SK-N-SH (cell line): ENCODE data around the gene ZC3H18. TPM values are rescaled to one million over a fixed set of nuclear protein-coding genes. Genes with fewer than 3 reads are reported as not detected.
A peak's percentile ranks its signal among the peaks of the same experiment; 100 is the strongest.

Source experiments
- CTCF ChIA-PET: fragments of 300-600, 350-600 bp; formaldehyde crosslinking; extraction: SDS; loops from one replicate; lab custom pipeline; 2021; lab: Yijun Ruan, JAX
- POLR2A ChIA-PET: fragments of 350-600 bp; sonication (Branson Sonifier 250); formaldehyde crosslinking; extraction: SDS; loops from one replicate; lab custom pipeline; 2020; ENCODE audit warnings: antibody characterized with exemption, inconsistent platforms; lab: Yijun Ruan, JAX
- DNase-seq: peaks from one replicate; pipeline ENCODE4 v3.0.0; 2012
- H2AFZ ChIP-seq: fragments of 200-600 bp; sonication (generic); 2 replicates; pipeline ENCODE4 v1.8.1; 2016; ENCODE audit warnings: antibody characterized with exemption, mild to moderate bottlenecking, low read depth
- H3F3A ChIP-seq: fragments of 200-600 bp; sonication (generic); replicated peaks from 2 replicates; pipeline ENCODE3; 2016; ENCODE audit warnings: antibody characterized with exemption, mild to moderate bottlenecking; ENCODE audit not compliant: insufficient read depth
- H3K27ac ChIP-seq, 2 experiments: fragments of 200-500 bp in 1 of 2; fragments of 200-600 bp in 1 of 2; sonication (Bioruptor generic) in 1 of 2; sonication (generic), shearing (Covaris generic) in 1 of 2; 2 replicates each; pipeline versions ENCODE4 v1.5.1 to v1.6.1; 2014 to 2016; ENCODE audit warnings: low read depth in 2 of 2, inconsistent platforms in 1 of 2, low read length in 1 of 2, mild to moderate bottlenecking in 1 of 2, mixed read lengths in 1 of 2
- H3K27me3 ChIP-seq: fragments of 200-600 bp; sonication (generic), shearing (Covaris generic); 2 replicates; pipeline ENCODE4 v1.6.1; 2016; ENCODE audit warnings: mixed run types; ENCODE audit not compliant: insufficient read depth
- H3K36me3 ChIP-seq, 2 experiments: fragments of 200-500 bp in 1 of 2; fragments of 200-600 bp in 1 of 2; sonication (Bioruptor generic) in 1 of 2; sonication (generic) in 1 of 2; replicated peaks in 1 of 2; 2 replicates each; pipeline versions ENCODE3 to v1.5.1; 2014 to 2016; ENCODE audit warnings: low read length in 1 of 2, mild to moderate bottlenecking in 1 of 2; ENCODE audit not compliant: insufficient read depth in 2 of 2, control insufficient read depth in 1 of 2
- H3K4me1 ChIP-seq, 2 experiments: fragments of 200-500 bp in 1 of 2; fragments of 200-600 bp in 1 of 2; sonication (Bioruptor generic) in 1 of 2; sonication (generic), shearing (Covaris generic) in 1 of 2; 2 replicates each; pipeline versions ENCODE4 v1.5.1 to v1.6.1; 2014 to 2016; ENCODE audit warnings: low read depth in 1 of 2, low read length in 1 of 2, mixed run types in 1 of 2; ENCODE audit not compliant: insufficient read depth in 2 of 2, control insufficient read depth in 1 of 2
- H3K4me2 ChIP-seq: fragments of 200-600 bp; sonication (generic), shearing (Covaris generic); 2 replicates; pipeline ENCODE4 v1.6.1; 2017; ENCODE audit warnings: mixed run types
- H3K4me3 ChIP-seq, 2 experiments: fragments of 200-500 bp in 1 of 2; fragments of 200-600 bp in 1 of 2; sonication (Bioruptor generic) in 1 of 2; sonication (generic), shearing (Covaris generic) in 1 of 2; 2 replicates each; pipeline versions ENCODE4 v1.5.1 to v1.8.1; 2014 to 2016; ENCODE audit warnings: low read depth in 2 of 2, inconsistent platforms in 1 of 2, low read length in 1 of 2, mild to moderate bottlenecking in 1 of 2, mixed read lengths in 1 of 2, moderate library complexity in 1 of 2
- H3K79me2 ChIP-seq: fragments of 200-600 bp; sonication (generic); 2 replicates; pipeline ENCODE4 v1.8.1; 2017; ENCODE audit warnings: mild to moderate bottlenecking; ENCODE audit not compliant: insufficient read depth
- H3K9ac ChIP-seq: fragments of 200-600 bp; sonication (generic); 2 replicates; pipeline ENCODE4 v1.6.1; 2017; ENCODE audit warnings: mixed run types
- H3K9me2 ChIP-seq: fragments of 200-600 bp; sonication (generic); 2 replicates; pipeline ENCODE4 v1.6.1; 2017; ENCODE audit warnings: mixed run types
- H3K9me3 ChIP-seq: fragments of 200-600 bp; sonication (generic); 2 replicates; pipeline ENCODE4 v1.6.1; 2017; ENCODE audit warnings: mixed run types, mild to moderate bottlenecking, moderate library complexity
- H4K20me1 ChIP-seq: fragments of 200-600 bp; sonication (generic); 2 replicates; pipeline ENCODE4 v1.6.1; 2017; ENCODE audit warnings: mild to moderate bottlenecking, mixed run types; ENCODE audit not compliant: insufficient read depth
- CHD2 ChIP-seq: fragments of 150-350 bp; IDR thresholded peaks from 2 replicates; pipeline ENCODE4 v1.6.1; 2018; ENCODE audit warnings: low read length; ENCODE audit not compliant: partially characterized antibody
- ELF1 ChIP-seq: IDR thresholded peaks from 2 replicates; pipeline ENCODE4 v1.4.0; 2012
- EP300 ChIP-seq, 2 experiments: IDR thresholded peaks; 2 replicates each; pipeline versions ENCODE4 v1.4.0 to v1.6.1; 2012; ENCODE audit warnings: borderline replicate concordance in 1 of 2, low read depth in 1 of 2, low read length in 1 of 2
- EZH2phosphoT487 ChIP-seq: fragments of 200-600 bp; sonication (generic); IDR thresholded peaks from 2 replicates; pipeline ENCODE4 v1.6.1; 2017; ENCODE audit warnings: low read depth, mixed run types, mild to moderate bottlenecking, antibody characterized with exemption, moderate library complexity, borderline replicate concordance
- FOXJ3 ChIP-seq: sonication (generic); formaldehyde crosslinking; IDR thresholded peaks from 2 replicates; pipeline ENCODE4 v1.5.1; 2020; ENCODE audit warnings: mild to moderate bottlenecking, missing genetic modification reagents
- GABPA ChIP-seq: IDR thresholded peaks from 2 replicates; pipeline ENCODE4 v1.4.0; 2012; ENCODE audit warnings: low read depth, mild to moderate bottlenecking
- IRF3 ChIP-seq: fragments of 150-350 bp; IDR thresholded peaks from 2 replicates; pipeline ENCODE4 v1.6.1; 2016; ENCODE audit warnings: mild to moderate bottlenecking, low read depth, low read length
- MEF2A ChIP-seq: IDR thresholded peaks from 2 replicates; pipeline ENCODE4 v1.4.0; 2012; ENCODE audit warnings: low read depth, borderline replicate concordance
- NRF1 ChIP-seq: IDR thresholded peaks from 2 replicates; pipeline ENCODE4 v1.6.1; 2012; ENCODE audit warnings: low read depth, mild to moderate bottlenecking, low read length
- POLR2AphosphoS5 ChIP-seq: IDR thresholded peaks from 2 replicates; pipeline ENCODE4 v1.6.1; 2012; ENCODE audit warnings: low read depth, low read length
- RAD21 ChIP-seq: IDR thresholded peaks from 2 replicates; pipeline ENCODE4 v1.6.1; 2012; ENCODE audit warnings: mild to moderate bottlenecking, low read length
- RCOR1 ChIP-seq: fragments of 150-350 bp; IDR thresholded peaks from 2 replicates; pipeline ENCODE4 v1.6.1; 2017; ENCODE audit warnings: antibody characterized with exemption, low read length
- SIN3A ChIP-seq: IDR thresholded peaks from 2 replicates; pipeline ENCODE4 v1.6.1; 2012; ENCODE audit warnings: low read depth, mild to moderate bottlenecking, low read length, moderate library complexity, borderline replicate concordance
- TAF1 ChIP-seq: IDR thresholded peaks from 2 replicates; pipeline ENCODE4 v1.6.1; 2012; ENCODE audit warnings: low read depth, mild to moderate bottlenecking, low read length, moderate library complexity, borderline replicate concordance
- TEAD4 ChIP-seq: IDR thresholded peaks from 2 replicates; pipeline ENCODE4 v1.4.0; 2012; ENCODE audit warnings: mild to moderate bottlenecking, borderline replicate concordance; ENCODE audit not compliant: insufficient read depth
- ZBTB33 ChIP-seq: IDR thresholded peaks from 2 replicates; pipeline ENCODE4 v1.4.0; 2012; ENCODE audit warnings: low read depth, borderline replicate concordance
- WGBS: methylation state at CpG from one replicate; pipeline ENCODE4 v1.1.6; 2017; ENCODE audit warnings: low lambda C conversion rate; 5-methylcytosine and 5-hydroxymethylcytosine counted together
- polyA plus RNA-seq, 3 experiments: library from polyadenylated mRNA; depleted of rRNA; stranded (reverse); fragments of >200 nt; gene quantifications; 2 replicates each; pipeline ENCODE4 v1.2.3, GENCODE V29; 2012
- TF ChIP-seq, protein P1 (sequence below): IDR thresholded peaks from 2 replicates; pipeline ENCODE4 v1.4.0; 2012; ENCODE audit warnings: low read depth, borderline replicate concordance
- TF ChIP-seq, protein P2 (sequence below): IDR thresholded peaks from 2 replicates; pipeline ENCODE4; 2012

The ZC3H18 gene
- polyA plus RNA-seq, 1 of the 3 experiments (the other 2 are of a cell fraction) = 32.7 TPM

DNA sequence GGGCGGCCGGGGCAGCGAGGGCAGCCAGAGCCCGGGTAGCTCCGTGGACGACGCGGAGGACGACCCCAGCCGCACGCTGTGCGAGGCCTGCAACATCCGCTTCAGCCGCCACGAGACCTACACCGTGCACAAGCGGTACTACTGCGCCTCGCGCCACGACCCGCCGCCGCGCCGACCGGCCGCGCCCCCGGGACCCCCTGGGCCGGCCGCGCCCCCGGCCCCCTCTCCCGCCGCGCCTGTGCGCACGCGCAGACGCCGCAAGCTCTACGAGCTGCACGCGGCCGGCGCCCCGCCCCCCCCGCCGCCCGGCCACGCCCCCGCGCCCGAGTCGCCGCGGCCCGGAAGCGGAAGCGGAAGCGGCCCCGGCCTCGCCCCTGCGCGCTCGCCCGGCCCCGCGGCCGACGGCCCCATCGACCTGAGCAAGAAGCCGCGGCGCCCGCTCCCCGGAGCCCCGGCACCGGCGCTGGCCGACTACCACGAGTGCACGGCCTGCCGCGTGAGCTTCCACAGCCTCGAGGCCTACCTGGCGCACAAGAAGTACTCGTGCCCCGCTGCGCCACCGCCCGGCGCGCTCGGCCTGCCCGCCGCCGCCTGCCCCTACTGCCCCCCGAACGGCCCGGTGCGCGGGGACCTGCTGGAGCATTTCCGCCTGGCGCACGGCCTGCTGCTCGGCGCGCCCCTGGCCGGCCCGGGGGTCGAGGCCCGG is 36.1 kb upstream of the ZC3H18 start:
- Histone ChIP-seq H3K9me2 (no peaks in the 10 kb centered on the region), H3K9me3 (no peaks in the 10 kb centered on the region), H3K4me2 (no peak overlapping the region), H3K27ac (no peak overlapping the region; a peak in 1 of 4 replicates), H3K9ac (no peak overlapping the region), H3K4me1 (peaks cover 0 to 4% of the 10 kb centered on the region in 2 experiments; a peak in 1 of 4 replicates), H3K27me3 (no peaks in the 10 kb centered on the region), H3F3A (peaks cover 2% of the 10 kb centered on the region), H2AFZ (no peak overlapping the region), H3K79me2 (no peaks in the 10 kb centered on the region), H3K4me3 (peak overlapping the region in 1 of 2 experiments; percentile 36; a peak in 2 of 4 replicates), H3K36me3 (peaks cover 0 to 6% of the 10 kb centered on the region in 2 experiments), H4K20me1 (0 out of 2 replicates have a peak, but pooled peaks cover 6% of the 10 kb centered on the region)
- 67% methylated on average over 46 of the region's 114 CpGs for WGBS
- ChIA-PET POLR2A (no interaction called here), CTCF (interaction anchor here (1.4 kb wide), 1 partner anchor 96 kb away, joined by 4 read pairs; no protein-coding TSS in a partner anchor)
- no peak for TF ChIP-seq IRF3
- TF ChIP-seq GABPA = peak; percentile 52
- TF ChIP-seq ELF1 = 0 out of 2 replicates have a peak, but pooled peaks have one; percentile 7
- DNase-seq = peak; percentile 78

DNA sequence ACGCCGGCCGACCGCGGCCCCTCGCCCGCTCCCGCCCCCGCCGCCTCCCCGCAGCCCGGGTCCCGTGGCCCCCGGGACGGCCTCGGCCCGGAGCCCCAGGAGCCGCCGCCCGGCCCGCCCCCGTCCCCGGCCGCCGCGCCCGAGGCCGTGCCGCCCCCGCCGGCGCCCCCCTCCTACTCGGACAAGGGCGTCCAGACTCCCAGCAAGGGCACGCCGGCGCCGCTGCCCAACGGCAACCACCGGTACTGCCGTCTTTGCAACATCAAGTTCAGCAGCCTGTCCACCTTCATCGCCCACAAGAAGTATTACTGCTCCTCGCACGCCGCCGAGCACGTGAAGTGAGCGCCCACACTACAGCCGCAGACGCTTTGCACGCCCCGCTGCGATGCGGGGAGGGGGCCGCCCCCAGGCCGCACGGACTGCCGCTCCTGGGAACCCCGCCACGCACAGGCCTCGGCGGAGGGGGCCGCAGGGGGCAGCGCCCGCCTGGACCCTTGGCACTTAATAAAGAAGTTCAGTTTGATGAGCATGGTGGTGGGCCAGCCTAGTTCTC is 35.5 kb upstream of the ZC3H18 start:
- Histone ChIP-seq H3K79me2 (no peaks in the 10 kb centered on the region), H3K4me2 (no peak overlapping the region), H2AFZ (no peak overlapping the region), H3K9me3 (no peaks in the 10 kb centered on the region), H3K4me1 (peaks cover 0 to 8% of the 10 kb centered on the region in 2 experiments; a peak in 1 of 4 replicates), H3K27me3 (no peaks in the 10 kb centered on the region), H3K9ac (no peak overlapping the region), H3F3A (peaks cover 2% of the 10 kb centered on the region), H3K27ac (no peak overlapping the region), H3K9me2 (no peaks in the 10 kb centered on the region), H4K20me1 (0 out of 2 replicates have a peak, but pooled peaks cover 6% of the 10 kb centered on the region), H3K36me3 (peaks cover 0 to 6% of the 10 kb centered on the region in 2 experiments), H3K4me3 (peak overlapping the region in 1 of 2 experiments; percentile 36; a peak in 2 of 4 replicates)
- DNase-seq = no peak
- POLR2A ChIA-PET = no interaction called here
- 92% methylated on average over 27 of the region's 65 CpGs for WGBS
- CTCF ChIA-PET = no interaction called here
- no peak for TF ChIP-seq GABPA
- no peak for TF ChIP-seq IRF3
- no peak for TF ChIP-seq RCOR1
- TF ChIP-seq, protein P1, sequence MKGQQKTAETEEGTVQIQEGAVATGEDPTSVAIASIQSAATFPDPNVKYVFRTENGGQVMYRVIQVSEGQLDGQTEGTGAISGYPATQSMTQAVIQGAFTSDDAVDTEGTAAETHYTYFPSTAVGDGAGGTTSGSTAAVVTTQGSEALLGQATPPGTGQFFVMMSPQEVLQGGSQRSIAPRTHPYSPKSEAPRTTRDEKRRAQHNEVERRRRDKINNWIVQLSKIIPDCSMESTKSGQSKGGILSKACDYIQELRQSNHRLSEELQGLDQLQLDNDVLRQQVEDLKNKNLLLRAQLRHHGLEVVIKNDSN = no peak
- TF ChIP-seq, protein P2, sequence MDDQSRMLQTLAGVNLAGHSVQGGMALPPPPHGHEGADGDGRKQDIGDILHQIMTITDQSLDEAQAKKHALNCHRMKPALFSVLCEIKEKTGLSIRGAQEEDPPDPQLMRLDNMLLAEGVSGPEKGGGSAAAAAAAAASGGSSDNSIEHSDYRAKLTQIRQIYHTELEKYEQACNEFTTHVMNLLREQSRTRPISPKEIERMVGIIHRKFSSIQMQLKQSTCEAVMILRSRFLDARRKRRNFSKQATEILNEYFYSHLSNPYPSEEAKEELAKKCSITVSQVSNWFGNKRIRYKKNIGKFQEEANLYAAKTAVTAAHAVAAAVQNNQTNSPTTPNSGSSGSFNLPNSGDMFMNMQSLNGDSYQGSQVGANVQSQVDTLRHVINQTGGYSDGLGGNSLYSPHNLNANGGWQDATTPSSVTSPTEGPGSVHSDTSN = no peak
- no peak for TF ChIP-seq SIN3A
- no peak for TF ChIP-seq ZBTB33
- no peak for TF ChIP-seq POLR2AphosphoS5
- no peak for TF ChIP-seq TAF1
- TF ChIP-seq RAD21 = no peak
- TF ChIP-seq EZH2phosphoT487 = no peak
- no peak for TF ChIP-seq EP300 (IDR thresholded peaks at IDR 0.05; ENCODE audit: borderline replicate concordance in 1 of 2, low read depth in 1 of 2, low read length in 1 of 2)
- no peak for TF ChIP-seq TEAD4
- TF ChIP-seq FOXJ3 (CRISPR knock-in tag) = no peak
- no peak for TF ChIP-seq ELF1
- no peak for TF ChIP-seq NRF1
- TF ChIP-seq MEF2A = no peak
- TF ChIP-seq CHD2 = no peak
